Thymus (tissue), 11 donors: Measurements from ENCODE around the gene SMIM28. TPM values are rescaled to one million over a fixed set of nuclear protein-coding genes. Genes with fewer than 3 reads are reported as not detected.

Source experiments
- DNase-seq, 9 donors: peaks; one replicate each; pipeline ENCODE4 v3.0.0-alpha.2; 2013; ENCODE audit warnings: low spot score in 9 of 9, low read depth in 6 of 9, missing footprints in 1 of 9
- H3K27ac ChIP-seq, 2 donors: one replicate each; pipeline ENCODE4 v1.5.1; 2013; ENCODE audit warnings: control low read depth in 1 of 2, low read depth in 1 of 2, low read length in 1 of 2, mild to moderate bottlenecking in 1 of 2, moderate library complexity in 1 of 2
- H3K27me3 ChIP-seq, 2 donors: one replicate each; pipeline ENCODE4 v1.5.1; 2013; ENCODE audit warnings: low read length in 1 of 2; ENCODE audit not compliant: control insufficient read depth in 2 of 2, insufficient read depth in 1 of 2
- H3K36me3 ChIP-seq, 2 donors: one replicate each; pipeline ENCODE4 v1.5.1; 2013; ENCODE audit warnings: low read length in 1 of 2, mild to moderate bottlenecking in 1 of 2, moderate library complexity in 1 of 2; ENCODE audit not compliant: control insufficient read depth in 2 of 2, insufficient read depth in 2 of 2
- H3K4me1 ChIP-seq, 2 donors: one replicate each; pipeline ENCODE4 v1.5.1; 2013; ENCODE audit warnings: low read length in 2 of 2; ENCODE audit not compliant: control insufficient read depth in 2 of 2, insufficient read depth in 2 of 2
- H3K4me3 ChIP-seq, 2 donors: one replicate each; pipeline ENCODE4 v1.5.1; 2013; ENCODE audit warnings: low read length in 2 of 2, control low read depth in 1 of 2, mild to moderate bottlenecking in 1 of 2
- H3K9me3 ChIP-seq, 2 donors: one replicate each; pipeline ENCODE4 v1.5.1; 2013; ENCODE audit warnings: low read length in 1 of 2, mild to moderate bottlenecking in 1 of 2; ENCODE audit not compliant: control insufficient read depth in 2 of 2, insufficient read depth in 1 of 2
- WGBS: extraction: QIAGEN DNeasy Blood & Tissue Kit; methylation state at CpG from one replicate; pipeline ENCODE4 v1.1.7; 2013; 5-methylcytosine and 5-hydroxymethylcytosine counted together
- polyA plus RNA-seq: library from polyadenylated mRNA; stranded (reverse); fragments of 200-250 nt; gene quantifications from one replicate; pipeline ENCODE4 v1.2.3, GENCODE V29; 2013
- total RNA-seq: library from RNA; stranded (reverse); fragments of 120-200 nt; gene quantifications from one replicate; pipeline ENCODE4 v1.2.4, GENCODE V29; 2013
- donor health status: healthy.

SMIM28 gene
- total and polyA plus RNA-seq, 2 donors: not detected

DNA sequence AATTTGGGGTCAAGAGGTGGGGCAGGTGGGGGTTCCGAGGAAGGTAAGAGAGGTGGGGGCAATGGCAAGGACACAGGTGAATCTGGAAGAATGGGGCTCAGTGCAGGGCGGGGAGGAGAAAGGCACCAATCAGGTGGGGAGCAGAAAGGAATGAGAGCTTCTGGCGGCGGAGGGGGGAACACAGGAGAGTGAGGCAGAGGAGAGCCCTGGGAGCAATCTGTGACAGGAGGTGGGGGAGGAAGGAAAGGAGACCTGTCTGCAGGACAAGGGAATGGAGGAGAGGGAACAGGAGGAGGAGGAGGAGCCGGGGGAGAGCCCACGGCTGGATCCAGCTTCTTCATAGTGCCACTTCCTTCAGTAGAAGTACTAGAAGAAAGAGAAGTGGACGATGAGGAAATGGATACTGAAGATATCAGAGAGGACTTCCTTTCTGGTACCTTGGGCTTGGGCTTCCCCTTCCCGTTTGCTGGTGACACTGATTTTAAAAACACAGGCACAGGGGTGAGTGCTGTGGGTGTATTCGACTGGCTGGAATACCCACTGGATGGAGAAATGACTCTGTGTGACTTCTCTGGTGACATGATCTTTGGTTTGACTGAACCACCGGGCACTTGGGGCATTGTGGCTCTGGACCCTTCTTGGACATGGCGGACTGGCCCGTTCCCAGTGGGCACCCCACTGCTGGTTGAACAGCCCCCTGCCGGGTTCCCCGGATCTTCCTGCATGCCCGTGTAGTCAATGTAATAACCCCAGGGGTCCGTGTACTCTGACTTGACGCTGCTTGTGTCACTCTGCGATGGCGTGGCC lies 53.8 kb downstream of the SMIM28 start:
- Histone ChIP-seq H3K36me3 (no peaks in the 10 kb centered on the region), H3K4me1 (no peaks in the 10 kb centered on the region), H3K4me3 (no peak overlapping the region), H3K27me3 (no peaks in the 10 kb centered on the region), H3K27ac (no peak overlapping the region), H3K9me3 (no peaks in the 10 kb centered on the region)
- no peak for DNase-seq
- WGBS: 85% methylated on average over 19 of the region's 19 CpGs

DNA sequence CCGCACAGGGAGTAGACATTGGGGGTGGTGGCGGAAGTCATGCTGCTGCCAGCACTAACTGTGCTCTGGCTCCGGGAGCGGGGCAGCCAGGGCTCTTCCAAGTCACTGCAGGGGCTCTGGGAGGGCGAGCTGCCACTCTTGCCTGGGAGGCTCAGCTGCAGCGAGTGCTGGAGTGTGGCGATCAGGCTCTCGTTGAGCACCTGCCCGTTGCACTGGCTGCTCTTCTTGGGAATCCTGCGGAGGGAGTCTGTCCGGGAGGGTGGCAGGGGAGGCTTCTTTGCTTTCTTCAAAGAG lies 54.3 kb downstream of the SMIM28 start:
- H3K36me3 ChIP-seq: no peaks in the 10 kb centered on the region
- H3K4me1 ChIP-seq: no peaks in the 10 kb centered on the region
- H3K4me3 ChIP-seq: no peak overlapping the region
- no peak for DNase-seq
- WGBS: 97% methylated on average over 11 of the region's 11 CpGs
- no peaks in the 10 kb centered on the region for H3K9me3 ChIP-seq
- no peak overlapping the region for H3K27ac ChIP-seq
- no peaks in the 10 kb centered on the region for H3K27me3 ChIP-seq

Other genes starting within 250 kb of the SMIM28 start
- 0.19 TPM for gene ARFGEF3, start 216.0 kb upstream of the SMIM28 start, total RNA-seq
- gene ARFGEF3, start 216.0 kb upstream of the SMIM28 start, polyA plus RNA-seq: 0.21 TPM
- gene PBOV1, start 159.4 kb upstream of the SMIM28 start, total RNA-seq: not detected
- not detected for gene PBOV1, start 159.4 kb upstream of the SMIM28 start, polyA plus RNA-seq
- 41.7 TPM for gene HEBP2, start 26.3 kb downstream of the SMIM28 start, total RNA-seq
- 26.0 TPM for gene HEBP2, start 26.3 kb downstream of the SMIM28 start, polyA plus RNA-seq
- gene NHSL1, start 121.6 kb downstream of the SMIM28 start, total RNA-seq: 0.85 TPM
- gene NHSL1, start 121.6 kb downstream of the SMIM28 start, polyA plus RNA-seq: 1.4 TPM